Epithelial cell of alveolus of lung (primary cell): Measurements from ENCODE around the gene LY86. TPM values are rescaled to one million over a fixed set of nuclear protein-coding genes. Genes with fewer than 3 reads are reported as not detected.

Experiments
- total RNA-seq: library from RNA; depleted of rRNA; stranded (reverse); fragments of >200 nt; gene quantifications from 2 replicates; pipeline ENCODE4 v1.2.1, GENCODE V29; 2015

The LY86 gene
- not detected in 2 replicates for total RNA-seq

DNA sequence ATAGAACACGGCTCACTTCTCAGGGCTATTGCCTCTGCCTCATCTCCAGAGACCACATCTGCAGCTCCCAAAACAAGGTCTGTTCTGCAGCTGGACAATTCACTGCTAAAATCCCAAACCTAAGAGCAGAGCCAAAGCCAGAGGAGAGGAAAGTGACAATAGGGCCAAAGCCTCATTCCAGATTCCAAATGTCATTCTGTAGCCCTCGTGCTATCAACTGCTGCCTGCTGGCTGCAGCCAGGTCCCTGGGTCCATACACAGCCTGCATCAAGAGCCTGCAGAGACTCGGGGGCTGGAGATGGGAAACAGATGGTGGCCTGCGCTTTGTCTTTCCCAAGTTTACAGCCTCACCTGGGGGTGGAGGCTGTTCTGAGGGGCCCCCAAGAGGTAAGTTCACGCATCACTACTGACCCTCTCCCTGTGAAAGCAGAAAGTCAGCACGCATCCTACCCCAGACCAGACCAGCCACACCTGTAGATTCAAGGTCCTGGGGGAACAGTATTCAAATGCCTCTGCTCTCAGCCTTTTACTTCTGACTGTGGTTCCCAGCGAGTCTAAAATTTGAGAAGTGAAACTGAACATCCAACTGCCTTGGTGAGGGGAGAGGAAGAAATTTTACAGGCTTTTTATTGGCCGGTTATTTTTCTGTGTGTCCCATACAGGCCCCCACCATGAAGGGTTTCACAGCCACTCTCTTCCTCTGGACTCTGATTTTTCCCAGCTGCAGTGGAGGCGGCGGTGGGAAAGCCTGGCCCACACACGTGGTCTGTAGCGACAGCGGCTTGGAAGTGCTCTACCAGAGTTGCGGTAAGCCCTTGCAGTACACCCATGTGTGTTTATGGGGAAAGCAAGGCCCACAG is at the start of gene LY86:
TSS of gene LY86 (plus strand) at position 657 of the 860 bp plus-strand sequence. CDS start at position 672, 15 bp downstream.

